Measurements from ENCODE around the gene NDOR1.

Gene NDOR1

GRCh38 chr9:137202966-137203365 is 2.5 kb upstream of the NDOR1 start:
- no peak for TF ChIP-seq EZH2 (IDR thresholded peaks at IDR 0.05; ENCODE audit: borderline replicate concordance, low read length)
- Histone ChIP-seq H4K20me1 (ENCODE audit: insufficient read depth, low read length) (no peaks in the 10 kb centered on the region), H3K9me2 (ENCODE audit: low read depth, low read length) (no peaks in the 10 kb centered on the region), H2AFZ (ENCODE audit: low read length) (no peak overlapping the region), H3K9me3 (ENCODE audit: low read length) (no peaks in the 10 kb centered on the region), H3K4me2 (ENCODE audit: low read length) (peak overlapping the region; percentile 26; the same call in 1 of the 2 replicates), H3K4me1 (ENCODE audit: insufficient read depth, low read length, severe bottlenecking) (peaks cover 60% of the 10 kb centered on the region), H3K79me2 (ENCODE audit: insufficient read depth, low read length) (peaks cover 21% of the 10 kb centered on the region), H3K4me3 (ENCODE audit: low read depth, low read length, poor library complexity, severe bottlenecking) (peak overlapping the region; percentile 4), H3K27ac (ENCODE audit: low read depth, low read length, poor library complexity, severe bottlenecking) (peak overlapping the region; percentile 47), H3K36me3 (ENCODE audit: insufficient read depth, low read length) (peaks cover 4% of the 10 kb centered on the region; the same call in 1 of the 2 replicates), H3K9ac (ENCODE audit: low read length) (no peak overlapping the region), H3K27me3 (ENCODE audit: insufficient read depth, low read length) (peaks cover 8% of the 10 kb centered on the region), H3F3A (ENCODE audit: insufficient read depth, low read length) (no peaks in the 10 kb centered on the region)

DNA sequence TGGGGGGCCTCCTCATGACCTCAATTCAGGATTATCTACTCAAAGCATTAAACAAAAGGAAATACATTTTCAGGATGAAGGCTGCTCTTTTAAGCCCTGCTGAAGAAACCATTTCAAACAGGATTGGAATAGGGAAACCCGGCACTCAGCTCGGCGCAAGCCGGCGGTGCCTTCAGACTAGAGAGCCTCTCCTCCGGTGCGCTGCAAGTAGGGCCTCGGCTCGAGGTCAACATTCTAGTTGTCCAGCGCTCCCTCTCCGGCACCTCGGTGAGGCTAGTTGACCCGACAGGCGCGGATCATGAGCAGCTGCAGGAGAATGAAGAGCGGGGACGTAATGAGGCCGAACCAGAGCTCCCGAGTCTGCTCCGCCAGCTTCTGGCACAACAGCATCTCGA is 772 bp upstream of the NDOR1 start:
- Histone ChIP-seq H3K79me2 (ENCODE audit: insufficient read depth, low read length) (peaks cover 21% of the 10 kb centered on the region), H3K4me3 (ENCODE audit: low read depth, low read length, poor library complexity, severe bottlenecking) (peak overlapping the region; percentile 88), H3K36me3 (ENCODE audit: insufficient read depth, low read length) (peaks cover 9% of the 10 kb centered on the region), H3K4me2 (ENCODE audit: low read length) (peak overlapping the region; percentile 98), H3K4me1 (ENCODE audit: insufficient read depth, low read length, severe bottlenecking) (peaks cover 56% of the 10 kb centered on the region), H3K9me2 (ENCODE audit: low read depth, low read length) (no peaks in the 10 kb centered on the region), H3K27ac (ENCODE audit: low read depth, low read length, poor library complexity, severe bottlenecking) (peak overlapping the region; percentile 43), H4K20me1 (ENCODE audit: insufficient read depth, low read length) (no peaks in the 10 kb centered on the region), H3F3A (ENCODE audit: insufficient read depth, low read length) (no peaks in the 10 kb centered on the region), H3K27me3 (ENCODE audit: insufficient read depth, low read length) (no peaks in the 10 kb centered on the region; the same call in 1 of the 2 replicates), H3K9ac (ENCODE audit: low read length) (peak overlapping the region; percentile 91), H3K9me3 (ENCODE audit: low read length) (no peaks in the 10 kb centered on the region), H2AFZ (ENCODE audit: low read length) (no peak overlapping the region)
- no peak for TF ChIP-seq EZH2 (IDR thresholded peaks at IDR 0.05; ENCODE audit: borderline replicate concordance, low read length)
- TF ChIP-seq CTCF (IDR thresholded peaks at IDR 0.05; ENCODE audit: low read length) = no peak

GRCh38 chr9:137206602-137207001 is 1.1 kb downstream of the NDOR1 start:
- no peak for TF ChIP-seq CTCF (IDR thresholded peaks at IDR 0.05; ENCODE audit: low read length)
- peak overlapping the region; percentile 88 for H3K4me3 ChIP-seq (ENCODE audit: low read depth, low read length, poor library complexity, severe bottlenecking)
- no peaks in the 10 kb centered on the region for H3K9me3 ChIP-seq (ENCODE audit: low read length)
- peak overlapping the region; percentile 98 for H3K4me2 ChIP-seq (ENCODE audit: low read length)
- no peak overlapping the region for H3K27ac ChIP-seq (ENCODE audit: low read depth, low read length, poor library complexity, severe bottlenecking)
- no peaks in the 10 kb centered on the region for H3F3A ChIP-seq (ENCODE audit: insufficient read depth, low read length)
- peak overlapping the region; percentile 91 for H3K9ac ChIP-seq (ENCODE audit: low read length)
- no peaks in the 10 kb centered on the region for H3K27me3 ChIP-seq (ENCODE audit: insufficient read depth, low read length)
- peaks cover 15% of the 10 kb centered on the region for H3K36me3 ChIP-seq (ENCODE audit: insufficient read depth, low read length)
- H3K4me1 ChIP-seq (ENCODE audit: insufficient read depth, low read length, severe bottlenecking) = peaks cover 49% of the 10 kb centered on the region
- no peaks in the 10 kb centered on the region for H3K9me2 ChIP-seq (ENCODE audit: low read depth, low read length)
- H2AFZ ChIP-seq (ENCODE audit: low read length) = no peak overlapping the region
- peaks cover 21% of the 10 kb centered on the region for H3K79me2 ChIP-seq (ENCODE audit: insufficient read depth, low read length)
- no peaks in the 10 kb centered on the region for H4K20me1 ChIP-seq (ENCODE audit: insufficient read depth, low read length)

DNA sequence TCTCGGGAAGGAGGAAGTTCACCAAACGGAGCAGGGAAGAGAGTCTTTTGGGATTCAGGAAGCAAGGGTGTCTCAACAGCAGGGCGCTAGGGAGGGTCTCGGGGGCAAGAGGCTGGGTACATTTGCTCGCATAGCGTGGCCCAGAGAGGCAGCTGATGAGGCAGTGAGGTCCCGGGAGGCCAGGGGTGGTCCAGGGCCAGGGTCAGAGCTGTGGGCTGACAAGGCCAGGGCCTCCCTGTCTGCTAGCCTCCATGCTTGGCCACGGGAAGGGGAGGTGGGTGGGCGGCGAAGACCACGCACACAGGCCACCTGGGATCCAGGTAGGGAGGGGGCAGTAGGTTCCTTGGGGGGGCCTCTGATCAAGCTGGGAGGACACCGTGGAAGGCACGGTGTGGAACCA is 6.0 kb downstream of the NDOR1 start:
- peaks cover 18% of the 10 kb centered on the region for H3K4me1 ChIP-seq (ENCODE audit: insufficient read depth, low read length, severe bottlenecking)
- H4K20me1 ChIP-seq (ENCODE audit: insufficient read depth, low read length) = no peaks in the 10 kb centered on the region
- H3K27me3 ChIP-seq (ENCODE audit: insufficient read depth, low read length) = no peaks in the 10 kb centered on the region
- TF ChIP-seq CTCF (IDR thresholded peaks at IDR 0.05; ENCODE audit: low read length) (no peak), EZH2 (IDR thresholded peaks at IDR 0.05; ENCODE audit: borderline replicate concordance, low read length) (no peak)
- no peaks in the 10 kb centered on the region for H3K9me2 ChIP-seq (ENCODE audit: low read depth, low read length)
- no peaks in the 10 kb centered on the region for H3K9me3 ChIP-seq (ENCODE audit: low read length)
- H3K4me3 ChIP-seq (ENCODE audit: low read depth, low read length, poor library complexity, severe bottlenecking) = no peak overlapping the region
- no peak overlapping the region for H2AFZ ChIP-seq (ENCODE audit: low read length)
- H3K36me3 ChIP-seq (ENCODE audit: insufficient read depth, low read length) = peaks cover 15% of the 10 kb centered on the region
- no peak overlapping the region for H3K27ac ChIP-seq (ENCODE audit: low read depth, low read length, poor library complexity, severe bottlenecking)
- H3K79me2 ChIP-seq (ENCODE audit: insufficient read depth, low read length) = 0 out of 2 replicates have a peak, but pooled peaks cover under 1% of the 10 kb centered on the region
- no peaks in the 10 kb centered on the region for H3F3A ChIP-seq (ENCODE audit: insufficient read depth, low read length)
- H3K4me2 ChIP-seq (ENCODE audit: low read length) = no peak overlapping the region
- H3K9ac ChIP-seq (ENCODE audit: low read length) = no peak overlapping the region

All from OCI-LY1 (cell line).